CD4-positive, alpha-beta T cell (primary cell): ENCODE results near the gene KRTAP10-10. TPM values are rescaled to one million over a fixed set of nuclear protein-coding genes. Genes with fewer than 3 reads are reported as not detected.

Experiments used
- ATAC-seq: fragments of 200-7000 bp; cut with Tn5 transposase; one replicate; pipeline ENCODE4 v1.10.0; 2022; ENCODE audit warnings: mild to moderate bottlenecking; ENCODE audit not compliant: poor library complexity
- CTCF ChIA-PET: fragments of 350-600 bp; sonication (Branson Sonifier 250); formaldehyde crosslinking; loops from one replicate; lab custom pipeline; 2021; ENCODE audit warnings: antibody characterized with exemption, inconsistent platforms; lab: Charles Lee
- POLR2A ChIA-PET: fragments of 350-600 bp; sonication (Branson Sonifier 250); formaldehyde crosslinking; loops from one replicate; lab custom pipeline; 2021; ENCODE audit warnings: antibody characterized with exemption, inconsistent platforms; lab: Charles Lee
- DNase-seq, 14 experiments: peaks; one replicate each; pipeline ENCODE4 v3.0.0-alpha.2; 2013 to 2020; ENCODE audit warnings: mixed read lengths in 2 of 14
- H3K27ac ChIP-seq, 2 donors: one replicate each; pipeline versions ENCODE4 v1.5.1 to v1.7.0; 2013; ENCODE audit warnings: low read length in 2 of 2, low read depth in 1 of 2, mild to moderate bottlenecking in 1 of 2
- H3K27me3 ChIP-seq, 2 experiments: 1 replicate in 1 of 2; 2 replicates in 1 of 2; pipeline versions ENCODE4 v1.6.1 to v1.7.0; 2013; ENCODE audit warnings: low read length in 2 of 2, control low read depth in 1 of 2, mild to moderate bottlenecking in 1 of 2, moderate library complexity in 1 of 2; ENCODE audit not compliant: insufficient read depth in 2 of 2, control insufficient read depth in 1 of 2
- H3K36me3 ChIP-seq: one replicate; pipeline ENCODE4 v1.6.1; 2013; ENCODE audit warnings: low read length, control low read depth; ENCODE audit not compliant: insufficient read depth
- H3K4me1 ChIP-seq: one replicate; pipeline ENCODE4 v1.6.1; 2013; ENCODE audit warnings: low read length, control low read depth; ENCODE audit not compliant: insufficient read depth
- H3K4me3 ChIP-seq: one replicate; pipeline ENCODE4 v1.5.1; 2013; ENCODE audit warnings: mild to moderate bottlenecking, low read length, moderate library complexity
- H3K9me3 ChIP-seq, 2 experiments: 1 replicate in 1 of 2; 2 replicates in 1 of 2; pipeline versions ENCODE4 v1.6.1 to v1.7.0; 2013; ENCODE audit warnings: low read length in 2 of 2, mild to moderate bottlenecking in 2 of 2, control low read depth in 1 of 2, moderate library complexity in 1 of 2; ENCODE audit not compliant: control insufficient read depth in 1 of 2, insufficient read depth in 1 of 2
- H3K27ac Mint-ChIP-seq: one replicate; pipeline ENCODE4 v1.8.0; 2020; ENCODE audit warnings: mixed read lengths
- H3K27me3 Mint-ChIP-seq: one replicate; pipeline ENCODE4 v1.8.0; 2021; ENCODE audit warnings: mixed read lengths
- H3K36me3 Mint-ChIP-seq: one replicate; pipeline ENCODE4 v1.8.0; 2021; ENCODE audit warnings: low read depth, mixed read lengths
- H3K4me1 Mint-ChIP-seq: one replicate; pipeline ENCODE4 v1.8.0; 2021; ENCODE audit warnings: low read depth, mixed read lengths
- H3K4me3 Mint-ChIP-seq: one replicate; pipeline ENCODE4 v1.8.0; 2020; ENCODE audit warnings: mild to moderate bottlenecking, mixed read lengths
- H3K9me3 Mint-ChIP-seq: one replicate; pipeline ENCODE4 v1.8.0; 2020; ENCODE audit warnings: mixed read lengths
- CTCF ChIP-seq: fragments of 200-600 bp; IDR thresholded peaks from one replicate; pipeline ENCODE4 v1.8.0; 2022; ENCODE audit warnings: antibody characterized with exemption, mild to moderate bottlenecking
- intact Hi-C, 2 experiments: fragments of 100-400 bp; cut with DNase I in 1 of 2; cut with micrococcal nuclease in 1 of 2; formaldehyde crosslinking; loops; one replicate each; pipeline versions ENCODE4 v1.15.1 to v1.9.0; 2023 to 2025; cut with DNase I, micrococcal nuclease
- total RNA-seq, 174 experiments: library from RNA in 2 of 174; stranded (reverse) in 2 of 174; gene quantifications; one replicate each; pipeline ENCODE4 v1.2.3 and lab custom pipeline; 2021 to 2026

The KRTAP10-10 gene
- total RNA-seq, 2 experiments from 2014 or later = not detected

- H3K27ac Mint-ChIP-seq = peak overlapping the region; percentile 14
- no peaks in the 10 kb centered on the region for H3K27me3 Mint-ChIP-seq
- Histone ChIP-seq H3K4me3 (no peak overlapping the region), H3K4me1 (peaks cover 42% of the 10 kb centered on the region), H3K36me3 (no peaks in the 10 kb centered on the region), H3K27me3 (no peaks in the 10 kb centered on the region), H3K9me3 (peaks cover 15 to 17% of the 10 kb centered on the region in 2 experiments), H3K27ac (no peak overlapping the region)
- peaks cover 24% of the 10 kb centered on the region for H3K36me3 Mint-ChIP-seq
- ATAC-seq (no peak), DNase-seq (no peak)
- peaks cover 16% of the 10 kb centered on the region for H3K9me3 Mint-ChIP-seq
- intact Hi-C loops = loop anchor here (5.0 to 10.0 kb wide), 3 partner anchors 36 to 106 kb away; partner anchors contain the start of genes KRTAP10-1 (in 1 of the 2) and KRTAP12-4 (in 1 of the 2)
- peak overlapping the region; percentile 25 for H3K4me3 Mint-ChIP-seq
- ChIA-PET POLR2A (interaction anchor here (1.4 kb wide), 1 partner anchor 42 kb away, joined by 3 read pairs; the partner anchor contains the start of gene KRTAP12-3), CTCF (no interaction called here)
- no peak for TF ChIP-seq CTCF
- H3K4me1 Mint-ChIP-seq = peaks cover 52% of the 10 kb centered on the region
Measured at GRCh38 chr21:44615911-44616590, 21.1 kb upstream of the KRTAP10-10 start.

GRCh38 chr21:44616591-44616926, 20.6 kb upstream of the KRTAP10-10 start:
- Mint-ChIP-seq H3K9me3 (peaks cover 16% of the 10 kb centered on the region), H3K4me3 (peak overlapping the region; percentile 25), H3K36me3 (peaks cover 28% of the 10 kb centered on the region), H3K27me3 (no peaks in the 10 kb centered on the region), H3K27ac (no peak overlapping the region), H3K4me1 (peaks cover 52% of the 10 kb centered on the region)
- no peak for TF ChIP-seq CTCF
- Histone ChIP-seq H3K27me3 (no peaks in the 10 kb centered on the region), H3K4me3 (no peak overlapping the region), H3K27ac (no peak overlapping the region), H3K4me1 (peaks cover 42% of the 10 kb centered on the region), H3K36me3 (no peaks in the 10 kb centered on the region), H3K9me3 (peaks cover 13 to 16% of the 10 kb centered on the region in 2 experiments)
- no peak for ATAC-seq
- ChIA-PET POLR2A (interaction anchor here (1.4 kb wide), 1 partner anchor 41 kb away, joined by 3 read pairs; the partner anchor contains the start of gene KRTAP12-3), CTCF (no interaction called here)
- intact Hi-C loops = loop anchor here (5.0 to 10.0 kb wide), 3 partner anchors 36 to 106 kb away; partner anchors contain the start of genes KRTAP10-1 (in 1 of the 2) and KRTAP12-4 (in 1 of the 2)
- no peak for DNase-seq

- no peak overlapping the region for H3K4me3 ChIP-seq
- H3K36me3 ChIP-seq = no peaks in the 10 kb centered on the region
- TF ChIP-seq CTCF = no peak
- no peaks in the 10 kb centered on the region for H3K27me3 ChIP-seq
- no peak overlapping the region for H3K4me3 Mint-ChIP-seq
- no peaks in the 10 kb centered on the region for H3K27me3 Mint-ChIP-seq
- ChIA-PET CTCF (no interaction called here), POLR2A (interaction anchor here (1.4 kb wide), 1 partner anchor 41 kb away, joined by 3 read pairs; the partner anchor contains the start of gene KRTAP12-3)
- DNase-seq (no peak), ATAC-seq (no peak)
- H3K9me3 Mint-ChIP-seq = peaks cover 20% of the 10 kb centered on the region
- peaks cover 42% of the 10 kb centered on the region for H3K4me1 ChIP-seq
- H3K4me1 Mint-ChIP-seq = peaks cover 52% of the 10 kb centered on the region
- H3K27ac Mint-ChIP-seq = peak overlapping the region; percentile 88
- intact Hi-C loops = loop anchor here (5.0 to 10.0 kb wide), 3 partner anchors 35 to 105 kb away; partner anchors contain the start of genes KRTAP10-1 (in 1 of the 2) and KRTAP12-4 (in 1 of the 2)
- no peak overlapping the region for H3K27ac ChIP-seq
- H3K9me3 ChIP-seq = peaks cover 10 to 11% of the 10 kb centered on the region in 2 experiments
- H3K36me3 Mint-ChIP-seq = peaks cover 33% of the 10 kb centered on the region
Measured at GRCh38 chr21:44617071-44617501, 20.1 kb upstream of the KRTAP10-10 start.
